HepG2 (cell line): ENCODE data around the gene OPN5. TPM values are rescaled to one million over a fixed set of nuclear protein-coding genes. Genes with fewer than 3 reads are reported as not detected.

ENCODE experiments used
- ATAC-seq: fragments of 200-7000 bp; cut with Tn5 transposase; 3 replicates; pipeline ENCODE4 v1.9.1; 2020; ENCODE audit warnings: mild to moderate bottlenecking, moderate library complexity
- BruUV-seq: library from RNA; stranded (reverse); fragments of 400-500 nt; replicated peaks from 2 replicates; lab custom pipeline; 2021; lab: Mats Ljungman, UMichigan
- CTCF ChIA-PET: fragments of 300-600 bp; formaldehyde crosslinking; extraction: SDS; loops from one replicate; lab custom pipeline; 2021; ENCODE audit warnings: low total read pairs, inconsistent platforms, low intra/inter-chr PET ratio; lab: Yijun Ruan, JAX
- POLR2A ChIA-PET: fragments of 350-600 bp; sonication (Branson Sonifier 250); formaldehyde crosslinking; loops from one replicate; lab custom pipeline; 2020; ENCODE audit warnings: antibody characterized with exemption, inconsistent platforms; lab: Yijun Ruan, JAX
- DNase-seq: peaks from one replicate; pipeline ENCODE4 v3.0.0-alpha.2; 2015; ENCODE audit warnings: low spot score
- FAIRE-seq: peaks from 3 replicates; lab custom pipeline; 2011; peaks lifted over from hg19 to GRCh38; lab: Jason Lieb, UNC
- H2AFZ ChIP-seq: one replicate; pipeline ENCODE4 v1.6.1; 2011; ENCODE audit warnings: low read length, inconsistent platforms
- H3K27ac ChIP-seq: fragments of 300-600 bp; 3 replicates; pipeline ENCODE4 v1.8.0; 2011; ENCODE audit warnings: mixed run types, mild to moderate bottlenecking, mixed read lengths, low read length, inconsistent platforms; ENCODE audit not compliant: insufficient read depth; ENCODE audit errors: extremely low read length
- H3K27me3 ChIP-seq, 2 experiments: fragments of 200-600 bp in 1 of 2; 2 replicates in 1 of 2; 3 replicates in 1 of 2; pipeline versions ENCODE4 v1.6.0 to v1.8.0; 2011; ENCODE audit warnings: low read length in 2 of 2, mild to moderate bottlenecking in 2 of 2, moderate library complexity in 2 of 2, inconsistent platforms in 1 of 2; ENCODE audit not compliant: insufficient read depth in 2 of 2, control insufficient read depth in 1 of 2
- H3K36me3 ChIP-seq, 2 experiments: fragments of 200-600 bp in 1 of 2; replicated peaks in 1 of 2; 2 replicates in 1 of 2; 3 replicates in 1 of 2; pipeline versions ENCODE4 v1.5.1 to v1.8.0; 2011; ENCODE audit warnings: low read length in 2 of 2, inconsistent platforms in 1 of 2; ENCODE audit not compliant: insufficient read depth in 2 of 2, control insufficient read depth in 1 of 2
- H3K4me1 ChIP-seq: 2 replicates; pipeline ENCODE4 v1.5.1; 2012; ENCODE audit warnings: low read length, inconsistent platforms; ENCODE audit not compliant: insufficient read depth
- H3K4me2 ChIP-seq: 2 replicates; pipeline ENCODE4 v1.6.0; 2011; ENCODE audit warnings: low read depth, low read length, inconsistent platforms
- H3K4me3 ChIP-seq, 3 experiments: fragments of 200-600 bp in 1 of 3; sonication (generic), shearing (Covaris generic) in 1 of 3; replicated peaks in 1 of 3; 2 replicates each; pipeline ENCODE4 v1.5.1; 2011 to 2016; ENCODE audit warnings: low read length in 3 of 3, inconsistent platforms in 2 of 3, low read depth in 2 of 3, mild to moderate bottlenecking in 2 of 3, control low read depth in 1 of 3, mixed read lengths in 1 of 3; ENCODE audit not compliant: insufficient read depth in 1 of 3
- H3K79me2 ChIP-seq: one replicate; pipeline ENCODE4 v1.6.1; 2011; ENCODE audit warnings: low read length, inconsistent platforms; ENCODE audit not compliant: insufficient read depth
- H3K9ac ChIP-seq: 2 replicates; pipeline ENCODE4 v1.6.0; 2011; ENCODE audit warnings: mild to moderate bottlenecking, low read depth, low read length, inconsistent platforms; ENCODE audit not compliant: insufficient read depth
- H3K9me3 ChIP-seq: 2 replicates; pipeline ENCODE4 v1.5.1; 2012; ENCODE audit warnings: mild to moderate bottlenecking, low read length
- H4K20me1 ChIP-seq: 2 replicates; pipeline ENCODE4 v1.6.0; 2011; ENCODE audit warnings: inconsistent platforms, mild to moderate bottlenecking, low read length, moderate library complexity; ENCODE audit not compliant: insufficient read depth
- BHLHE40 ChIP-seq: IDR thresholded peaks from 2 replicates; pipeline ENCODE4 v1.6.1; 2011; ENCODE audit warnings: low read length, improper control_type of control experiment
- MAFK ChIP-seq, 2 experiments: IDR thresholded peaks in 1 of 2; conservative IDR thresholded peaks in 1 of 2; 2 replicates each; pipeline ENCODE4 v1.6.1; 2011; ENCODE audit warnings: improper control_type of control experiment in 2 of 2, low read length in 2 of 2
- MLXIP ChIP-seq: sonication (generic); formaldehyde crosslinking; IDR thresholded peaks from 2 replicates; pipeline ENCODE4 v1.9.0; 2021; ENCODE audit warnings: missing genetic modification reagents, borderline replicate concordance
- RFX1 ChIP-seq: fragments of 450-650 bp; IDR thresholded peaks from 2 replicates; pipeline ENCODE4 v1.6.1; 2017
- RXRB ChIP-seq: IDR thresholded peaks from 2 replicates; pipeline ENCODE4 v1.6.1; 2016; ENCODE audit warnings: borderline replicate concordance, missing genetic modification reagents, missing compliant biosample characterization
- ZBTB3 ChIP-seq: sonication (generic); formaldehyde crosslinking; IDR thresholded peaks from 2 replicates; pipeline ENCODE4 v1.4.0; 2020; ENCODE audit warnings: low read depth, mild to moderate bottlenecking, moderate library complexity, missing genetic modification reagents, borderline replicate concordance
- ZBTB4 ChIP-seq: sonication (generic); formaldehyde crosslinking; IDR thresholded peaks from 2 replicates; pipeline ENCODE4 v1.4.0; 2020; ENCODE audit warnings: missing genetic modification reagents, mild to moderate bottlenecking, borderline replicate concordance
- ZNF460 ChIP-seq: sonication (generic); formaldehyde crosslinking; IDR thresholded peaks from 2 replicates; pipeline ENCODE4 v1.5.1; 2020; ENCODE audit warnings: missing genetic modification reagents, mild to moderate bottlenecking, borderline replicate concordance
- ZNF574 ChIP-seq: sonication (generic); formaldehyde crosslinking; IDR thresholded peaks from 2 replicates; pipeline ENCODE4 v1.4.0; 2020; ENCODE audit warnings: missing genetic modification reagents
- ZNF589 ChIP-seq: sonication (generic); formaldehyde crosslinking; conservative IDR thresholded peaks from 2 replicates; pipeline ENCODE4 v1.8.0; 2022; ENCODE audit warnings: mild to moderate bottlenecking, moderate library complexity, missing genetic modification reagents
- ZNF607 ChIP-seq: sonication (generic); formaldehyde crosslinking; IDR thresholded peaks from 2 replicates; pipeline ENCODE4 v1.5.1; 2020; ENCODE audit warnings: missing genetic modification reagents, mild to moderate bottlenecking, borderline replicate concordance
- ZNF878 ChIP-seq: sonication (generic); formaldehyde crosslinking; IDR thresholded peaks from 2 replicates; pipeline ENCODE4 v1.8.1; 2023; ENCODE audit warnings: mild to moderate bottlenecking, missing genetic modification reagents, moderate library complexity
- WGBS: methylation state at CpG from one replicate; pipeline ENCODE4 v1.1.6; 2017; ENCODE audit warnings: low lambda C conversion rate; 5-methylcytosine and 5-hydroxymethylcytosine counted together
- in situ Hi-C: cut with HindIII; loops from 2 replicates; pipeline ENCODE4 v1.10.0; 2017; ENCODE audit warnings: low pct_unique_long_range_greater_than_20kb; ENCODE audit not compliant: extremely low pct_ligation_motif_present
- intact Hi-C: fragments of 100-400 bp; cut with micrococcal nuclease; formaldehyde crosslinking; loops from one replicate; pipeline ENCODE4 v1.10.0; 2022; ENCODE audit not compliant: unreplicated experiment
- polyA plus RNA-seq, 8 experiments: library from polyadenylated mRNA; depleted of rRNA in 3 of 8; stranded (reverse) in 7 of 8; unstranded in 1 of 8; fragments of >200 nt; fragmentation: Illumina TruSeq in 4 of 8; extraction: Trizol in 4 of 8; gene quantifications; 2 replicates each; pipeline versions ENCODE4 v1.2.1 to v1.2.3, GENCODE V29; 2011 to 2016; ENCODE audit warnings: low read depth in 4 of 8, missing spikeins in 1 of 8, mixed read lengths in 1 of 8; ENCODE audit not compliant: insufficient read depth in 1 of 8
- total RNA-seq, 5 experiments: library from RNA; depleted of rRNA; stranded (reverse); fragments of >200 nt; fragmentation: Illumina TruSeq; extraction: Trizol; gene quantifications; 2 replicates each; pipeline ENCODE4 v1.2.3, GENCODE V29; 2016; ENCODE audit warnings: low read depth in 1 of 5

Gene OPN5
- total and polyA plus RNA-seq, 2 of the 13 experiments (the other 11 are each of a cell fraction or from before 2014, with no cell fraction given): not detected

GRCh38 chr6:47809873-47810272 lies 28.0 kb downstream of the OPN5 start:
- BruUV-seq: no TSS peak
- H3K9me3 ChIP-seq: no peaks in the 10 kb centered on the region
- no peak overlapping the region for H3K9ac ChIP-seq
- POLR2A ChIA-PET: no interaction called here
- H3K4me3 ChIP-seq: no peak overlapping the region
- in situ Hi-C loops (no loop called here), intact Hi-C loops (no loop called here)
- peaks cover 0 to 8% of the 10 kb centered on the region in 2 experiments; a peak in 2 of 5 replicates for H3K27me3 ChIP-seq
- FAIRE-seq (no peak), DNase-seq (no peak), ATAC-seq (no peak)
- H3K36me3 ChIP-seq: no peaks in the 10 kb centered on the region
- WGBS: 18% methylated on average over 8 of the region's 8 CpGs
- H3K79me2 ChIP-seq: no peaks in the 10 kb centered on the region
- H3K4me1 ChIP-seq: no peaks in the 10 kb centered on the region
- TF ChIP-seq RXRB: no peak
- no peak for TF ChIP-seq ZNF589 (CRISPR knock-in tag)
- no peak for TF ChIP-seq BHLHE40
- TF ChIP-seq ZNF878 (CRISPR knock-in tag): no peak
- no peak for TF ChIP-seq MAFK (conservative IDR thresholded peaks at IDR 0.05 in 1 of 2, IDR thresholded peaks at IDR 0.05 in 1 of 2; ENCODE audit: low read length in 2 of 2)
- no peak for TF ChIP-seq ZNF574 (CRISPR knock-in tag)
- no peak for TF ChIP-seq ZNF607 (CRISPR knock-in tag)
- TF ChIP-seq ZBTB3 (CRISPR knock-in tag): no peak
- no peak for TF ChIP-seq MLXIP (CRISPR knock-in tag)
- no peak for TF ChIP-seq ZNF460 (CRISPR knock-in tag)
- TF ChIP-seq ZBTB4: no peak
- no peak for TF ChIP-seq RFX1
- H3K27ac ChIP-seq: no peak overlapping the region
- H4K20me1 ChIP-seq: no peaks in the 10 kb centered on the region
- H3K4me2 ChIP-seq: no peak overlapping the region
- no peak overlapping the region for H2AFZ ChIP-seq
- CTCF ChIA-PET: no interaction called here
